ENCODE measurements around the gene S100G.

GRCh38 chrX:16653424-16653823, 3.5 kb downstream of the S100G start:
- no peak for TF ChIP-seq CTCF (IDR thresholded peaks at IDR 0.05 in 8 of 11, conservative IDR thresholded peaks at IDR 0.05 in 3 of 11)
- no peak for TF ChIP-seq POLR2A (IDR thresholded peaks at IDR 0.05)
- TF ChIP-seq POLR2AphosphoS5 (IDR thresholded peaks at IDR 0.05) = no peak
